GM23338 (cell line): ENCODE measurements around the gene ZHX3. TPM values are rescaled to one million over a fixed set of nuclear protein-coding genes. Genes with fewer than 3 reads are reported as not detected.

Experiments used
- ATAC-seq: fragments of 200-7000 bp; cut with Tn5 transposase; 3 replicates; pipeline ENCODE4 v1.9.1; 2020
- DNase-seq: peaks from one replicate; pipeline ENCODE4 v3.0.0-alpha.2; 2015; ENCODE audit warnings: low spot score
- H2AFZ ChIP-seq: fragments of 200-600 bp; sonication (generic); 2 replicates; pipeline ENCODE4 v1.8.0; 2016; ENCODE audit warnings: antibody characterized with exemption, mild to moderate bottlenecking, moderate library complexity
- H3F3A ChIP-seq: fragments of 200-600 bp; sonication (generic); replicated peaks from 2 replicates; pipeline ENCODE4 v1.8.0; 2017; ENCODE audit warnings: antibody characterized with exemption, mixed run types, low read depth
- H3K27ac ChIP-seq: fragments of 200-600 bp; sonication (generic); 2 replicates; pipeline ENCODE4 v1.6.1; 2016; ENCODE audit warnings: low read depth
- H3K27me3 ChIP-seq: fragments of 200-600 bp; sonication (generic); 2 replicates; pipeline ENCODE4 v1.8.0; 2016; ENCODE audit warnings: mild to moderate bottlenecking, mixed run types, moderate library complexity; ENCODE audit not compliant: insufficient read depth
- H3K36me3 ChIP-seq: fragments of 200-600 bp; sonication (generic); 2 replicates; pipeline ENCODE4 v1.8.0; 2016; ENCODE audit warnings: mild to moderate bottlenecking; ENCODE audit not compliant: insufficient read depth
- H3K4me1 ChIP-seq: fragments of 200-600 bp; sonication (generic); 2 replicates; pipeline ENCODE4 v1.8.0; 2016; ENCODE audit warnings: mild to moderate bottlenecking, moderate library complexity; ENCODE audit not compliant: insufficient read depth
- H3K4me2 ChIP-seq: fragments of 200-600 bp; sonication (generic); 2 replicates; pipeline ENCODE4 v1.7.1; 2017; ENCODE audit warnings: mixed run types
- H3K4me3 ChIP-seq: fragments of 200-600 bp; sonication (generic); 2 replicates; pipeline ENCODE4 v1.6.1; 2016; ENCODE audit warnings: mixed run types
- H3K79me2 ChIP-seq: fragments of 200-600 bp; sonication (generic); replicated peaks from 2 replicates; pipeline ENCODE4 v1.8.0; 2017; ENCODE audit warnings: mild to moderate bottlenecking; ENCODE audit not compliant: insufficient read depth
- H3K9me2 ChIP-seq: fragments of 200-600 bp; sonication (generic); 2 replicates; pipeline ENCODE4 v1.8.0; 2017; ENCODE audit not compliant: insufficient read depth
- H4K20me1 ChIP-seq: fragments of 200-600 bp; sonication (generic); replicated peaks from 2 replicates; pipeline ENCODE4 v1.8.0; 2017; ENCODE audit warnings: mild to moderate bottlenecking; ENCODE audit not compliant: insufficient read depth
- H3K27ac Mint-ChIP-seq: 2 replicates; pipeline ENCODE4 v1.8.0; 2020; ENCODE audit warnings: inconsistent platforms, mild to moderate bottlenecking, moderate library complexity, mixed read lengths
- H3K27me3 Mint-ChIP-seq: 3 replicates; pipeline ENCODE4 v1.8.0; 2022; ENCODE audit warnings: low read depth, mild to moderate bottlenecking, moderate library complexity, mixed read lengths, inconsistent platforms; ENCODE audit not compliant: insufficient read depth, poor library complexity
- H3K36me3 Mint-ChIP-seq: 3 replicates; pipeline ENCODE4 v1.8.0; 2021; ENCODE audit warnings: low read depth, mild to moderate bottlenecking, inconsistent platforms, moderate library complexity, mixed read lengths
- H3K4me1 Mint-ChIP-seq: 3 replicates; pipeline ENCODE4 v1.8.0; 2020; ENCODE audit warnings: mild to moderate bottlenecking, inconsistent platforms, mixed read lengths
- H3K4me3 Mint-ChIP-seq: 3 replicates; pipeline ENCODE4 v1.8.0; 2021; ENCODE audit warnings: moderate library complexity, mild to moderate bottlenecking, inconsistent platforms, mixed read lengths
- H3K9me3 Mint-ChIP-seq: 3 replicates; pipeline ENCODE4 v1.8.0; 2020; ENCODE audit warnings: moderate library complexity, mild to moderate bottlenecking, inconsistent platforms, mixed read lengths
- CREB1 ChIP-seq: fragments of 250-450 bp; sonication (Bioruptor Pico); IDR thresholded peaks from 2 replicates; pipeline ENCODE4 v1.5.0; 2020; ENCODE audit warnings: low read depth, mild to moderate bottlenecking, moderate library complexity
- ETS1 ChIP-seq: IDR thresholded peaks from 2 replicates; pipeline ENCODE4 v1.6.1; 2016; ENCODE audit warnings: antibody characterized with exemption
- EZH2 ChIP-seq: fragments of 200-600 bp; sonication (generic); IDR thresholded peaks from one replicate; pipeline ENCODE4 v1.8.0; 2017; ENCODE audit warnings: antibody characterized with exemption, mild to moderate bottlenecking, low read depth; ENCODE audit not compliant: unreplicated experiment
- JUNB ChIP-seq: IDR thresholded peaks from one replicate; pipeline ENCODE4 v1.6.1; 2016; ENCODE audit warnings: antibody characterized with exemption; ENCODE audit not compliant: unreplicated experiment
- POLR2AphosphoS5 ChIP-seq: IDR thresholded peaks from 2 replicates; pipeline ENCODE4 v1.6.1; 2016; ENCODE audit warnings: antibody characterized with exemption, low read depth
- REST ChIP-seq: IDR thresholded peaks from one replicate; pipeline ENCODE4 v1.6.1; 2018; ENCODE audit warnings: antibody characterized with exemption; ENCODE audit not compliant: unreplicated experiment
- ZNF114 ChIP-seq: fragments of 250-450 bp; sonication (Bioruptor Pico); IDR thresholded peaks from 2 replicates; pipeline ENCODE4 v1.5.0; 2020; ENCODE audit warnings: mild to moderate bottlenecking, moderate library complexity
- ZNF331 ChIP-seq: fragments of 250-450 bp; sonication (Bioruptor Pico); IDR thresholded peaks from 2 replicates; pipeline ENCODE4 v1.5.0; 2020; ENCODE audit warnings: low read depth, mild to moderate bottlenecking, moderate library complexity
- polyA plus RNA-seq: library from polyadenylated mRNA; unstranded; fragments of >200 nt; fragmentation: Nextera tagmentation; extraction: Ambion mirVana; gene quantifications from 2 replicates; pipeline ENCODE4 v1.2.1, GENCODE V29; 2016
- total RNA-seq: library from RNA; depleted of rRNA; stranded (reverse); fragments of >200 nt; shearing (Covaris generic); gene quantifications from 2 replicates; pipeline ENCODE4 v1.2.3, GENCODE V29; 2014
- TF ChIP-seq, protein P1 (sequence below), 2 experiments: fragments of 200-600 bp in 1 of 2; sonication (generic) in 1 of 2; conservative IDR thresholded peaks; 2 replicates each; pipeline versions ENCODE4 v1.5.1 to v1.6.1; 2016 to 2017; ENCODE audit warnings: antibody characterized with exemption in 2 of 2, low read depth in 2 of 2, mild to moderate bottlenecking in 2 of 2, moderate library complexity in 1 of 2

ZHX3 gene
- total and polyA plus RNA-seq, 2 experiments from 2014 or later = 1.7 to 2.8 TPM

GRCh38 chr20:41340327-41341055, 23.0 kb upstream of the ZHX3 start, which contains the start of gene LPIN3:
TSS of gene LPIN3 (plus strand) at chr20:41340821. CDS start at chr20:41345804, 4,983 bp downstream.
- Mint-ChIP-seq H3K36me3 (no peaks in the 10 kb centered on the region; the same call in 2 of the 3 replicates), H3K27ac (peak within 1 kb of the TSS; percentile 46; the same call in 1 of the 2 replicates), H3K4me3 (peak within 1 kb of the TSS; percentile 78), H3K4me1 (peaks cover 10% of the 10 kb centered on the region), H3K27me3 (peaks cover 28% of the 10 kb centered on the region), H3K9me3 (no peaks in the 10 kb centered on the region)
- Histone ChIP-seq H3K27ac (no peak within 1 kb of the TSS), H3K9me2 (no peaks in the 10 kb centered on the region), H3K79me2 (no peaks in the 10 kb centered on the region), H4K20me1 (no peaks in the 10 kb centered on the region; the same call in 1 of the 2 replicates), H3K4me1 (peaks cover 11% of the 10 kb centered on the region), H2AFZ (peak within 1 kb of the TSS; percentile 98), H3F3A (no peaks in the 10 kb centered on the region; the same call in 1 of the 2 replicates), H3K4me3 (peak within 1 kb of the TSS; percentile 55), H3K27me3 (peaks cover 7% of the 10 kb centered on the region; the same call in 1 of the 2 replicates), H3K36me3 (no peaks in the 10 kb centered on the region), H3K4me2 (peak within 1 kb of the TSS; percentile 77)
- DNase-seq (peak; percentile 94), ATAC-seq (peak; percentile 92)
- TF ChIP-seq ZNF331 (CRISPR knock-in tag) (no peak), POLR2AphosphoS5 (peak; percentile 41), REST (no peak), JUNB (no peak), ZNF114 (no peak), EZH2 (no peak), CREB1 (CRISPR knock-in tag) (no peak), ETS1 (peak; percentile 41; the same call in 1 of the 2 replicates)
- TF ChIP-seq, protein P1, sequence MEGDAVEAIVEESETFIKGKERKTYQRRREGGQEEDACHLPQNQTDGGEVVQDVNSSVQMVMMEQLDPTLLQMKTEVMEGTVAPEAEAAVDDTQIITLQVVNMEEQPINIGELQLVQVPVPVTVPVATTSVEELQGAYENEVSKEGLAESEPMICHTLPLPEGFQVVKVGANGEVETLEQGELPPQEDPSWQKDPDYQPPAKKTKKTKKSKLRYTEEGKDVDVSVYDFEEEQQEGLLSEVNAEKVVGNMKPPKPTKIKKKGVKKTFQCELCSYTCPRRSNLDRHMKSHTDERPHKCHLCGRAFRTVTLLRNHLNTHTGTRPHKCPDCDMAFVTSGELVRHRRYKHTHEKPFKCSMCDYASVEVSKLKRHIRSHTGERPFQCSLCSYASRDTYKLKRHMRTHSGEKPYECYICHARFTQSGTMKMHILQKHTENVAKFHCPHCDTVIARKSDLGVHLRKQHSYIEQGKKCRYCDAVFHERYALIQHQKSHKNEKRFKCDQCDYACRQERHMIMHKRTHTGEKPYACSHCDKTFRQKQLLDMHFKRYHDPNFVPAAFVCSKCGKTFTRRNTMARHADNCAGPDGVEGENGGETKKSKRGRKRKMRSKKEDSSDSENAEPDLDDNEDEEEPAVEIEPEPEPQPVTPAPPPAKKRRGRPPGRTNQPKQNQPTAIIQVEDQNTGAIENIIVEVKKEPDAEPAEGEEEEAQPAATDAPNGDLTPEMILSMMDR (conservative IDR thresholded peaks at IDR 0.05; ENCODE audit: low read depth in 2 of 2) = peak in 1 of 2 experiments; percentile 70; a peak in 2 of 4 replicates
